HG03280 (cell line): Measurements from ENCODE around the gene PRSS27.

ENCODE experiments used
- ATAC-seq: cut with Tn5 transposase; IDR thresholded peaks from one replicate; pipeline ENCODE4 v1.9.1; 2021; ENCODE audit warnings: mild to moderate bottlenecking, moderate library complexity; ENCODE audit not compliant: unreplicated experiment

Gene PRSS27

DNA sequence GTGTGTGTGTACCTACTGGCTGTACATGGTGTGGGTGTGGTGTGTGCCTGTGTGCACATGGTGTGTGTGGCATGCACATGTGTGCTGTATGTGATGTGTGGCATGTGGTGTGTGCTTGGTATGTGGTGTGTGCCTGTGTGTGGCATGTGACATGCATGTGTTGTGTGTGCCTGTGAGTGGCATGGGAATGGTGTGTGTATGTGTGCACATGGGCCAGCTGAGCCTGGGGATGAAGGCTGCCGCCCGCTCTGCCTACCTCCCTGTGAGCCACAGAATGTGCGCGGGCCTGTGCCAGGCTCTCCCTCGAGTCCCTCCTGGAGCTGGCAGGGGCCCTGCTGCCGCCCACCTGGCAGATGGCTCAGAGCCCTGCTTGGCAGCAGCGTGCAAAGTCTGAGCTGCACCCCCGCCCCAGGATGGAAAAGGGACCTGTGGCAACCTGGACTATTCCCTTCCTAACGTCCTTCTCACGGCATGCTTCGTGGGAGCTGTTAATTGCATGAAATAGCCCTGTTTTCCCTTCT lies 9.3 kb downstream of the PRSS27 start:
- no peak for ATAC-seq

GRCh38 chr16:2710021-2710710 lies 9.9 kb downstream of the PRSS27 start:
- no peak for ATAC-seq

DNA sequence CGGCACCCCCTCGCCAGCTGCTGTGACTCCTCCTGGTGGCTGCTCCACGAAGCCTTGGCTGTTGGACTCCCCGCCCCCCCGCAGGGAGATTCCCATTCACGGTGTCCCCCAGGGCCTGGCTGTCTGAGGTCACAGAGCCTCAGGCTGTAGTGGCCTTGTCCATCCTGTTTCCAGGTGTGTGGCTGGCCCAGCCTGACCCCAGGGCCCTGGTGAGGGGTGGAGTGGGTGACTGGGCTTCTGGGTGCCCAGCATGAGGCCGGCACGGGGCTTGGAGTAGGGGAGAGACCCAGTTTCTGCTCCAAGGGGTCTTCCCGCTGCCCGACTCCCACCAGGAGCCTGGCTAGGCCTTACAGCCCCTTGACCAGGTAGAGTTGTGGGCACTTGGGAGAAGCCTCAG lies 10.4 kb downstream of the PRSS27 start:
- no peak for ATAC-seq

DNA sequence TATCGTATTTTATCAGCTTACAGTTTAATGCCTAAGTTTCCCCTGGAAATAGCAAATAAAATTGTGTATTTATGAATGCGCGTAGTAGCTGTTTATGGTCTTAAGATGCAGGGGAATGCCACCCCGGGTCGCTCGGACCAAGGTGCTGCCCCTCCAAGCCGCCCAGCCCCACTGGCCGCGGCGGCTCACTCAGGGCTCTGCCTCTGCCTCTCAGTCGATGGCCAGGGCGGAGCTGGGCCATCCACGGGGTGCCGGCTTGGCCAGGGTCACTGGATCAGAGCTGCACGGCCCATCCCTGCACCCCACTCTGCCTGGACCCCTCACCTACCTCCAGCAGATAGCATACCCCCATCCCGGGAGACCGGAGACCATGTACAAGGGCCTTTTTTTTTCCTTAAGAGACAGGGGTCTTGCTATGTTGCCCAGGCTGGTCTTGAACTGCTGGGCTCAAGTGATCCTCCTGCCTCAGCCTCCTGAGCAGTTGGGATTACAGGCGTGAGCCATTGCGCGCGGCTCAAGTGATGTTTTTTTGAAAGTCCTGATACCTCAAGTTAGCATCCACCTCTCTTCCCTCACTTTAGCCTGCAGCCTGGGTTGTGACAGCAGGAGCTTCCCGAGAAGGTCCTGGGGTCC lies 11.0 kb downstream of the PRSS27 start:
- no peak for ATAC-seq

GRCh38 chr16:2708290-2708639 lies 11.8 kb downstream of the PRSS27 start:
- ATAC-seq, result no peak

DNA sequence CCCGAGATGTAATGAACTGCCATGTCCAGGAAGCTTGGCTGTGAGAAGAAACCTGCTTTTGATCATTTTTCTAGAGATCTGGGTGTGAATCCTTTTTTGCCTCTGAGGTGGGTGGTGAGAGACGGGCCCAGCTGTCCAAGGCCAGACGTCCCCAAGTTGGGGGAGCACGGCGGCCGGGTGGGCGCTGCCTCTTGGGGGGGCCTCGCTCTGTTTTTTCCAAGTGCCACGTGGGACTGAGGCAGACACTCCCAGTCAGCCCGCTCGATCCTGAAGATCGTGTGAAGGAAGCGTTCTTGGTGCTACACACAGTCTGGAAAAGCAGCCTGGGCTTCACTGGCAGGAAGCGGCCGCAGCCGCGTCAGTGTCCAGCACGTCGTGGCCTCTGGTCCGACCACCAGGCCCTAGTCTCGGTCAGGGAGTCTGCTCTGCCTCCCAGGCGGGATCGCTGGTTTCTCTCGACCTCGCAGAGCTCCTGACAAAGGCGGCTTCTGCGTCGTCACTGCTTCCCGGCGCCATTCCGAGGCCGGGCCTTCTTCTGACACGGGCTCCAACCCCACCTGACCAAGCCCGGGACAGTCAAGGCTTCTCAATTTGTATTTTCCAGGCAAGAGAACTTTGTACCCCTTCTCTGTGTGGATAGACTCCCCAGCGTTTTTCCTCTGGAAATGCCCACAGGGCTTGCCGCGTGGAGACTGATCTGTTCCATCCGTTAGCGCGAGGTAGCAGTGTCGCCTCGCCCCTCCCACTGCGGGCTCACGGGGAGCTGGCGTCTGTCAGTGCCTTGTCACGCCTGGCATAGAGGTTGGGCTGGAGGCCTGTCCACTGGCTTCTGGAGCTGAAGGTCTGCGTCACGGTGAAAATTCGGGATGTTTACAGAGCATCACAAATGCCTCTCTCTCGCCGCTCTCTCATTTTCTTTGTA lies 12.4 kb downstream of the PRSS27 start:
- ATAC-seq, result no peak

GRCh38 chr16:2706611-2707311 lies 13.3 kb downstream of the PRSS27 start:
- ATAC-seq, result no peak

GRCh38 chr16:2706085-2706484 lies 13.9 kb downstream of the PRSS27 start:
- ATAC-seq, result no peak

GRCh38 chr16:2705351-2705750 lies 14.7 kb downstream of the PRSS27 start:
- no peak for ATAC-seq

- ATAC-seq, result no peak
Measured at GRCh38 chr16:2704983-2705275, 15.1 kb downstream of the PRSS27 start.

DNA sequence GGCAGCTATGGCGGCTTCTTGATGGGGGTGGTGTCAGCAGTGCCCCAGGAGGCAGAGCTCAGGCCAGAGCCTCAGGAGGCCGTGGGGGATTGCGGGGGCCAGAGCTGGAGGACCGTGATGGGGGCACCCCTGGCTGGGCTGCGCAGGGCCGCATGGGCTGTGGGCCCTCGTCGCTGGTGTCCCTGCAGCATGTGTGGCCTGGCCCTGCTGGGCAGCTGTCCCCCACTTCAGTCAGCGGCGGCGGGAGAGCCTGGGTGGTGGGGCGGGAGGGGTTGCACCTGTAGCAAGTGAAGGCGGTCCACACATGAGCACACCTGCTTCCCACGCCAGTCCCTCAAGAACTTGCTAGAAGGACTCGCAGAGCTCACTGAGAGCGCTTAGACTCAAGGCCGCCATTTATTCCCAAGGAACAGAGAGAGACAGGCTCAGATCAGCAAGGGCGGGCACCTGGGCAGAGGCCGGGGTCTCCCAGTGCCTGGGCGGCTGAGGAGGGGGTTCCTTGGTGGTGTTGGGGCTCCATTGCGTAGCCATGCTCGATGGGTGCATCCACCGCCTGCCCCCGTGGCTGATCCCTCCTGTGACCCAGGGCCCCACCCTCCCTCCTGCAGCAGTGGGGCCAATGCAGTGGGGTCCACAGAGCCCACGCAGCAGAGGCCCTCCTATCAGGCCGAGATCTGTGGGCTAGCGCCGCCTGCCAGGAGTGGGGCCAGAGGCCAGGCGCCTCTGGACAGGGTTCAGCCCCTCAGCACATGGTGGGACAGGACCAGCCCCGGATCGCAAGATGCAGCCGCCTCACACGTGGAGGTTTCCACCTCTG lies 15.7 kb downstream of the PRSS27 start:
- no peak for ATAC-seq

- ATAC-seq, result no peak
Measured at GRCh38 chr16:2702871-2703745, 16.9 kb downstream of the PRSS27 start.

DNA sequence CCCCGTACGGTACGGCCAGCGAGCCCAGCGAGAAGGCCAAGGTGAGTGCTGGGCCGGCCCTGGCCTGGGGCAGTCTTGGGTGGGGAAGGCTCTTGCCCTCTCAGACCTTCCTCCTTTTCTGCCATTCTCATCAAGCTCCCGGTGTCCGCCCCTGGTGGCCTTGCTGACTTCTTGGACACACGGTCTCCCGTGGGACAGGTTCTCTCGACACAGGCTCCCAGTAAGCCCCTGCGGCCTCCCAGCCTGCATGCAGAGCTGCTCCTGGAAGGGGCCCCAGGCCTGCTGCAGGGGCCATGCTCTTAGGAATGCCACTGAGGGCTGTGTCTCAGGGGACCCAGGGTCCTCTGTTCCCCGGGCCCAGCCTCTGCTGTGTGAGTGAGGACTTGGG lies 17.6 kb downstream of the PRSS27 start:
- no peak for ATAC-seq

DNA sequence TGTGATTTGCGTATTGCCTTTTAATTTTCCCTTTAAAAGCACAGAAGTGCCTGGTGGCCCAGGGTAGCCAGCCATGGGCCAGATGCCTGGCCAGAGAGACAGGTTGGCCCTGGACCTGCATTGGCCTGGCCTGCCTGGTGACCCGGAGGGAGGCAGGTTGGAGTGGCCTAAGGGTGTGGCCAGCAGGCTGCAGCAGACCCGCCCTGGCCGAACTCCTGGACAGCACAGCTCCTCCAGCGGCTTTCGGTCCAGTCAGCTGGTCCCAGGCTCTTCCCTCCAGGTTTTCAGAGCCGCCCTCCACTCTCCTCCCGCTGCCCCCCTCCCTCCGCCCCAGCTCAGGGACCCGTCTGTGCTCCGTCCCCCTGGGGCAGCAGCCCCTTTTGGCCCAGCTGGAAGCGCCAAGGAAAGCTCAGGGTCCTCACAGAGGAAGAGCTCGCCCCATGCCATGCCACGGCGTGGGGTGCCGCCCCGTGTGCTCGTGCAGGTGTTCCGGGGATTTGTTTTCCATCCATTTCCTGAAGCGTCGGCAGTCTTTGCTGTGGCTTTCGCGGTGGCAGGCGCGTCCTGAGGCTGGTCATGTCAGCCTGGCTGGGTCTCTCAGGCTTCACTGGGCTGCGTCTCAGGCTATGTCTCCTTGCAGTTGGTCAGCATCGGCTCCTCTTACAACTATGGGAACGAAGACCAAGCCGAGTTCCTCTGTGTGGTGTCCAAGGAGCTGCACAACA lies 18.1 kb downstream of the PRSS27 start:
- ATAC-seq, result no peak

- ATAC-seq, result no peak
Measured at GRCh38 chr16:2701272-2701671, 18.8 kb downstream of the PRSS27 start.

DNA sequence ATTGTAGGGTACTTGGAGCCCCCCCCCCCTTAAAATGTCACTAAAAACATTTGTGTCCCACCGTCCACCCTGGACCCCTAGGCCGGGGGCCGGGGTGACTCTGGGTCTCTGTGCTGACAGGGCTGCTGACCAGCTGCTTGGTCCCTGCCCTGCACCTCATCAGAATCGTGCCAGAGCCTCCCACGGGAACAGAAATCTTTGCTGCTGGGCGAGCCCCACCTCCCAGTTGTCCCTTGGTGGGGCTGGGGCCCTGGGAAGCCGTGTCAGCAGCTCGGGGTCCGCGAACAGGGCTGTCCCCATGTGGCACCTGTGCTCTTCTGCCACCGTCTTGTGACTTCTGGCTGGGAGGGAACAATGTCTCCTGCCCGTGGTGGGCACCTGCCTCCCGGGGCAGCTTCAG lies 19.2 kb downstream of the PRSS27 start:
- no peak for ATAC-seq

DNA sequence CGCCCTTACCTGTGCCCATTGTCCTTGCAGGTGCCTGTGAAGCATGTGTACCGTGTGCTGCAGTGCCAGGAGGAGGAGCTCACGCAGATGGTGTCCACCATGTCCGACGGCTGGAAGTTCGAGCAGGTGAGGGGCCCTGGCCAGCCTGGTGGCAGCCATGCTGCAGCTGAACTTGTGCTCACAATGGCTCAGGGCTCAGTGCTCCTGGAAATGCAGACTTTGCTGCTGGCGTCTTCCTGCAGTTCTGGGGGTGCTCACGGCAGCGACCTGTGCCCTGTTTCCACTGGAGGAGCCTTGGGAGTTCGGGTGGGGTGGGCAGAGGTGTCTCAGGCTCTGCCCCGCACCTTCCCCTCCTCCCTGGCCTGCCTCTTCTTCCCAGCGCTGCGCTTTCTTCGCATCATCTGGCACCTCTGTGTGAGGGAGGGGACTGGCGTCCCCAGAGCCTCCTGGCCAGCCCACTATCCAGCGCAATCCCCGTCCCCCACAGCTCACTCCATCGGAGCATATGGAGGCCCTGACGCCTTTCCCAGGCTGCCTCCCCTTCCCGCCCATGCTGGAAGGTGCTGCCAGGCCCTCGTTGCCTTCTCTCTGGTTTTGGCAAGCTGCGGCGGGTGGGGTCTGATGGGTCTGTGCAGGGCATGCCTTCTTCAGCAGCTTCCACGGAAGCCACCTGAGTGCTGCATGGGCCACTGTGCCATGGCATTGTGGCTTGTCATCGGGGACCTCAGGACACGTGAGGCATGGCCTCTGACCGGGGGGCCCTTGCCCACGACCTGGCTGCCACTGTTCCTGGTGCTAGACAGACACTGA lies 20.0 kb downstream of the PRSS27 start:
- ATAC-seq, result no peak
